ENCODE data around the gene KANSL1.
A peak's percentile ranks its signal among the peaks of the same experiment; 100 is the strongest.
"Not testable (repeated sequence)": the region's sequence is repeated elsewhere in the genome, so short reads cannot be mapped to it uniquely, and the experiment has no call there.

Gene KANSL1

DNA sequence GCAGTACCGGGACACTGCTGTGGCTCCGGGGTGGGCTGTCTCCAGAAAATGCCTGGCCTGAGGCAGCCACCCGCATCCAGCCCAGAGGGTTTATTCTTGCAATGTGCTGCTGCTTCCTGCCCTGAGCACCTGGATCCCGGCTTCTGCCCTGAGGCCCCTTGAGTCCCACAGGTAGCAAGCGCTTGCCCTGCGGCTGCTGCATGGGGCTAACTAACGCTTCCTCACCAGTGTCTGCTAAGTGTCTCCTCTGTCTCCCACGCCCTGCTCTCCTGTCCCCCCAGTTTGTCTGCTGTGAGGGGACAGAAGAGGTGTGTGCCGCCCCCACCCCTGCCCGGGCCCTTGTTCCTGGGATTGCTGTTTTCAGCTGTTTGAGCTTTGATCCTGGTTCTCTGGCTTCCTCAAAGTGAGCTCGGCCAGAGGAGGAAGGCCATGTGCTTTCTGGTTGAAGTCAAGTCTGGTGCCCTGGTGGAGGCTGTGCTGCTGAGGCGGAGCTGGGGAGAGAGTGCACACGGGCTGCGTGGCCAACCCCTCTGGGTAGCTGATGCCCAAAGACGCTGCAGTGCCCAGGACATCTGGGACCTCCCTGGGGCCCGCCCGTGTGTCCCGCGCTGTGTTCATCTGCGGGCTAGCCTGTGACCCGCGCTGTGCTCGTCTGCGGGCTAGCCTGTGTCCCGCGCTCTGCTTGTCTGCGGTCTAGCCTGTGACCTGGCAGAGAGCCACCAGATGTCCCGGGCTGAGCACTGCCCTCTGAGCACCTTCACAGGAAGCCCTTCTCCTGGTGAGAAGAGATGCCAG is 181.3 kb downstream of the KANSL1 start:
- no peak for DNase-seq

DNA sequence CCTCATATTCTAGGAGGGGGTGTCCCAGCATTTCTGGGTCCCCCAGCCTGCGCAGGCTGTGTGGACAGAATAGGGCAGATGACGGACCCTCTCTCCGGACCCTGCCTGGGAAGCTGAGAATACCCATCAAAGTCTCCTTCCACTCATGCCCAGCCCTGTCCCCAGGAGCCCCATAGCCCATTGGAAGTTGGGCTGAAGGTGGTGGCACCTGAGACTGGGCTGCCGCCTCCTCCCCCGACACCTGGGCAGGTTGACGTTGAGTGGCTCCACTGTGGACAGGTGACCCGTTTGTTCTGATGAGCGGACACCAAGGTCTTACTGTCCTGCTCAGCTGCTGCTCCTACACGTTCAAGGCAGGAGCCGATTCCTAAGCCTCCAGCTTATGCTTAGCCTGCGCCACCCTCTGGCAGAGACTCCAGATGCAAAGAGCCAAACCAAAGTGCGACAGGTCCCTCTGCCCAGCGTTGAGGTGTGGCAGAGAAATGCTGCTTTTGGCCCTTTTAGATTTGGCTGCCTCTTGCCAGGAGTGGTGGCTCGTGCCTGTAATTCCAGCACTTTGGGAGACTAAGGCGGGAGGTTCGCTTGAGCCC is 182.5 kb downstream of the KANSL1 start:
- DNase-seq, result no peak

DNA sequence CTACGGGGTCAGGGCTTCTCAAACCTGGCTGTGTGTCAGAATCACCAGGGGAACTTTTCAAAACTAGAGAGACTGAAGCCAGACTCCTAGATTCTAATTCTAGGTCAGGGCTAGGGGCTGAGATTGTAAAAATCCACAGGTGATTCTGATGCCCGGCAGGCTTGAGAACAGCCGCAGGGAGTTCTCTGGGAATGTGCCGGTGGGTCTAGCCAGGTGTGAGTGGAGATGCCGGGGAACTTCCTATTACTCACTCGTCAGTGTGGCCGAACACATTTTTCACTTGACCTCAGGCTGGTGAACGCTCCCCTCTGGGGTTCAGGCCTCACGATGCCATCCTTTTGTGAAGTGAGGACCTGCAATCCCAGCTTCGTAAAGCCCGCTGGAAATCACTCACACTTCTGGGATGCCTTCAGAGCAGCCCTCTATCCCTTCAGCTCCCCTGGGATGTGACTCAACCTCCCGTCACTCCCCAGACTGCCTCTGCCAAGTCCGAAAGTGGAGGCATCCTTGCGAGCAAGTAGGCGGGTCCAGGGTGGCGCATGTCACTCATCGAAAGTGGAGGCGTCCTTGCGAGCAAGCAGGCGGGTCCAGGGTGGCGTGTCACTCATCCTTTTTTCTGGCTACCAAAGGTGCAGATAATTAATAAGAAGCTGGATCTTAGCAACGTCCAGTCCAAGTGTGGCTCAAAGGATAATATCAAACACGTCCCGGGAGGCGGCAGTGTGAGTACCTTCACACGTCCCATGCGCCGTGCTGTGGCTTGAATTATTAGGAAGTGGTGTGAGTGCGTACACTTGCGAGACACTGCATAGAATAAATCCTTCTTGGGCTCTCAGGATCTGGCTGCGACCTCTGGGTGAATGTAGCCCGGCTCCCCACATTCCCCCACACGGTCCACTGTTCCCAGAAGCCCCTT is 183.3 kb downstream of the KANSL1 start:
- no peak for DNase-seq

DNA sequence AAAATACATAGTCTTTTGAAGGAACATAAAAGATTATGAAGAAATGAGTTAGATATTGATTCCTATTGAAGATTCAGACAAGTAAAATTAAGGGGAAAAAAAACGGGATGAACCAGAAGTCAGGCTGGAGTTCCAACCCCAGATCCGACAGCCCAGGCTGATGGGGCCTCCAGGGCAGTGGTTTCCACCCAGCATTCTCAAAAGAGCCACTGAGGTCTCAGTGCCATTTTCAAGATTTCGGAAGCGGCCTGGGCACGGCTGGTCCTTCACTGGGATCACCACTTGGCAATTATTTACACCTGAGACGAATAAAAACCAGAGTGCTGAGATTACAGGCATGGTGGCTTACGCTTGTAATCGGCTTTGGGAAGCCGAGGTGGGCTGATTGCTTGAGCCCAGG is 184.6 kb downstream of the KANSL1 start:
- no peak for DNase-seq

DNA sequence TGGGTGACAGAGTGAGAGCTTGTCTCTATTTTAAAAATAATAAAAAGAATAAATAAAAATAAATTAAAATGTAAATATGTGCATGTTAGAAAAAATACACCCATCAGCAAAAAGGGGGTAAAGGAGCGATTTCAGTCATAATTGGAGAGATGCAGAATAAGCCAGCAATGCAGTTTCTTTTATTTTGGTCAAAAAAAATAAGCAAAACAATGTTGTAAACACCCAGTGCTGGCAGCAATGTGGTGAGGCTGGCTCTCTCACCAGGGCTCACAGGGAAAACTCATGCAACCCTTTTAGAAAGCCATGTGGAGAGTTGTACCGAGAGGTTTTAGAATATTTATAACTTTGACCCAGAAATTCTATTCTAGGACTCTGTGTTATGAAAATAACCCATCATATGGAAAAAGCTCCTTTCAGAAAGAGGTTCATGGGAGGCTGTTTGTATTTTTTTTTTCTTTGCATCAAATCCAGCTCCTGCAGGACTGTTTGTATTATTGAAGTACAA is 185.7 kb downstream of the KANSL1 start:
- DNase-seq, result no peak

DNA sequence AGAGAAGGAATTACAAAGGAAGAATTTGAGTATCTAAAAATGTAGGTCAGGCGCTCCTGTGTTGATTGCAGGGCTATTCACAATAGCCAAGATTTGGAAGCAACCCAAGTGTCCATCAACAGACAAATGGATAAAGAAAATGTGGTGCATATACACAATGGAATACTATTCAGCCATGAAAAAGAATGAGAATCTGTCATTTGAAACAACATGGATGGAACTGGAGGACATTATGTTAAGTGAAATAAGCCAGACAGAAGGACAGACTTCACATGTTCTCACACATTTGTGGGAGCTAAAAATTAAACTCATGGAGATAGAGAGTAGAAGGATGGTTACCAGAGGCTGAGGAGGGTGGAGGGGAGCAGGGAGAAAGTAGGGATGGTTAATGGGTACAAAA is 187.1 kb downstream of the KANSL1 start:
- not testable (repeated sequence) for DNase-seq

DNA sequence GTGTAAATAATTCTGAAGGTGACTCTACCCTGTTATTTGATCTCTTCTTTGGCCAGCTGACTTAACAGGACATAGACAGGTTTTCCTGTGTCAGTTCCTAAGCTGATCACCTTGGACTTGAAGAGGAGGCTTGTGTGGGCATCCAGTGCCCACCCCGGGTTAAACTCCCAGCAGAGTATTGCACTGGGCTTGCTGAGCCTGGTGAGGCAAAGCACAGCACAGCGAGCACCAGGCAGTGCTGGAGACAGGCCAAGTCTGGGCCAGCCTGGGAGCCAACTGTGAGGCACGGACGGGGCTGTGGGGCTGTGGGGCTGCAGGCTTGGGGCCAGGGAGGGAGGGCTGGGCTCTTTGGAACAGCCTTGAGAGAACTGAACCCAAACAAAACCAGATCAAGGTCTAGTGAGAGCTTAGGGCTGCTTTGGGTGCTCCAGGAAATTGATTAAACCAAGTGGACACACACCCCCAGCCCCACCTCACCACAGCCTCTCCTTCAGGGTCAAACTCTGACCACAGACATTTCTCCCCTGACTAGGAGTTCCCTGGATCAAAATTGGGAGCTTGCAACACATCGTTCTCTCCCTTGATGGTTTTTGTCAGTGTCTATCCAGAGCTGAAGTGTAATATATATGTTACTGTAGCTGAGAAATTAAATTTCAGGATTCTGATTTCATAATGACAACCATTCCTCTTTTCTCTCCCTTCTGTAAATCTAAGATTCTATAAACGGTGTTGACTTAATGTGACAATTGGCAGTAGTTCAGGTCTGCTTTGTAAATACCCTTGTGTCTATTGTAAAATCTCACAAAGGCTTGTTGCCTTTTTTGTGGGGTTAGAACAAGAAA is 189.1 kb downstream of the KANSL1 start:
- DNase-seq, result no peak

DNA sequence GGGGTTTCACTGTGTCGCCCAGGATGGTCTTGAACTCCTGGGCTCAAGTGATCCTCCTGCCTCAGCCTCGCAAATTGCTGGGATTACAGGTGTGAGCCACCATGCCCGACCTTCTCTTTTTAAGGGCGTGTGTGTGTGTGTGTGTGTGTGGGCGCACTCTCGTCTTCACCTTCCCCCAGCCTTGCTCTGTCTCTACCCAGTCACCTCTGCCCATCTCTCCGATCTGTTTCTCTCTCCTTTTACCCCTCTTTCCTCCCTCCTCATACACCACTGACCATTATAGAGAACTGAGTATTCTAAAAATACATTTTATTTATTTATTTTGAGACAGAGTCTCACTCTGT is 190.3 kb downstream of the KANSL1 start:
- DNase-seq, result no peak

DNA sequence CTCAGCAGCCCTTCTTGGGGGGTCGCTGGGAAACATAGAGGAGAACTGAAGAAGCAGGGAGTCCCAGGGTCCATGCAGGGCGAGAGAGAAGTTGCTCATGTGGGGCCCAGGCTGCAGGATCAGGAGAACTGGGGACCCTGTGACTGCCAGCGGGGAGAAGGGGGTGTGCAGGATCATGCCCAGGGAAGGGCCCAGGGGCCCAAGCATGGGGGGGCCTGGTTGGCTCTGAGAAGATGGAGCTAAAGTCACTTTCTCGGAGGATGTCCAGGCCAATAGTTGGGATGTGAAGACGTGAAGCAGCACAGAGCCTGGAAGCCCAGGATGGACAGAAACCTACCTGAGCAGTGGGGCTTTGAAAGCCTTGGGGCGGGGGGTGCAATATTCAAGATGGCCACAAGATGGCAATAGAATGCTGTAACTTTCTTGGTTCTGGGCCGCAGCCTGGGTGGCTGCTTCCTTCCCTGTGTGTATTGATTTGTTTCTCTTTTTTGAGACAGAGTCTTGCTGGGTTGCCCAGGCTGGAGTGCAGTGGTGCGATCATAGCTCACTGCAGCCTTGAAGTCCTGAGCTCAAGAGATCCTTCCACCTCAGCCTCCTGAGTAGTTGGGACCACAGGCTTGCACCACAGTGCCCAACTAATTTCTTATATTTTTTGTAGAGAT is 190.8 kb downstream of the KANSL1 start:
- peak; percentile 74 to 82 for DNase-seq

DNA sequence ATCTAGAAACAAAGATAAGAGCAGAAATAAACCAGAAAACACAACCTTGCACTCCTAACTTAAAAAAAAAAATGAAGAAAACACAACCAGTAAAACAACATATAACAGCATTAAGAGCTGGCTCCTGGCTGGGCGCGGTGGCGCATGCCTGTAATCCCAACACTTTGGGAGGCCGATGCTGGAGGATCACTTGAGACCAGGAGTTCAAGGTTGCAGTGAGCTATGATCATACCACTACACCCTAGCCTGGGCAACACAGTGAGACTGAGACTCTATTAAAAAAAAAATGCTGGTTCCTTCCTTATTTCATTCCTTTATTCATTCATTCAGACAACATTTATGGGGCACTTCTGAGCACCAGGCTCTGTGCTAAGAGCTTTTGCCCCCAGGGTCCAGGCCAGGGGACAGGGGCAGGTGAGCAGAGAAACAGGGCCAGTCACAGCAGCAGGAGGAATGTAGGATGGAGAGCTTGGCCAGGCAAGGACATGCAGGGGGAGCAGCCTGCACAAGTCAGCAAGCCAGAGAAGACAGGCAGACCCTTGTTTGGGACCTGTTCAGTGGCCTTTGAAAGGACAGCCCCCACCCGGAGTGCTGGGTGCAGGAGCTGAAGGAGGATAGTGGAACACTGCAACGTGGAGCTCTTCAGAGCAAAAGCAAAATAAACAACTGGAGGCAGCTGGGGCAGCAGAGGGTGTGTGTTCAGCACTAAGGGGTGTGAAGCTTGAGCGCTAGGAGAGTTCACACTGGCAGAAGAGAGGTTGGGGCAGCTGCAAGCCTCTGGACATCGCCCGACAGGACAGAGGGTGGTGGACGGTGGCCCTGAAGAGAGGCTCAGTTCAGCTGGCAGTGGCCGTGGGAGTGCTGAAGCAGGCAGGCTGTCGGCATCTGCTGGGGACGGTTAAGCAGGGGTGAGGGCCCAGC is 191.6 kb downstream of the KANSL1 start:
- no peak for DNase-seq

DNA sequence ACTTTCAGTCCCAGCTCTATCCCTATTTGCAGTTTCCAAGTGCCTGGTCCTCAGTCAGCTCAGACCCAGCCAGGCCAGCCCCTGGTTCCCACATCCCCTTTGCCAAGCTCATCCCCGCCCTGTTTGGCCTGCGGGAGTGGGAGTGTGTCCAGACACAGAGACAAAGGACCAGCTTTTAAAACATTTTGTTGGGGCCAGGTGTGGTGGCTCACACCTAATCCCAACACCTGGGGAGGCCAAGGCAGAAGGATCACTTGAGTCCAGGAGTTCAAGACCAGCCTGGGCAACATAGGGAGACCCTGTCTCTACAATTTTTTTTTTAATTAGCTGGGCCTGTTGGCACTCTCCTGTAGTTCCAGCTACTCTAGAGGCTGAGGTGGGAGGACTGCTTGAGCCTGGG is 192.5 kb downstream of the KANSL1 start:
- no peak for DNase-seq

DNA sequence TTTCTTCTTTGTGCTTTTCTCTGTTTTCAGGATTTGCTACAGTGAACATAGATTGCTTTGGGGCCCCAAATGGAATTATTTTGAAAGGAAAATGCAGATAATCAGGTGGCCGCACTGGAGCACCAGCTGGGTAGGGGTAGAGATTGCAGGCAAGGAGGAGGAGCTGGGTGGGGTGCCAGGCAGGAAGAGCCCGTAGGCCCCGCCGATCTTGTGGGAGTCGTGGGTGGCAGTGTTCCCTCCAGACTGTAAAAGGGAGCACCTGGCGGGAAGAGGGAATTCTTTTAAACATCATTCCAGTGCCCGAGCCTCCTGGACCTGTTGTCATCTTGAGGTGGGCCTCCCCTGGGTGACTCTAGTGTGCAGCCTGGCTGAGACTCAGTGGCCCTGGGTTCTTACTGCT is 192.9 kb downstream of the KANSL1 start:
- DNase-seq, result no peak

DNA sequence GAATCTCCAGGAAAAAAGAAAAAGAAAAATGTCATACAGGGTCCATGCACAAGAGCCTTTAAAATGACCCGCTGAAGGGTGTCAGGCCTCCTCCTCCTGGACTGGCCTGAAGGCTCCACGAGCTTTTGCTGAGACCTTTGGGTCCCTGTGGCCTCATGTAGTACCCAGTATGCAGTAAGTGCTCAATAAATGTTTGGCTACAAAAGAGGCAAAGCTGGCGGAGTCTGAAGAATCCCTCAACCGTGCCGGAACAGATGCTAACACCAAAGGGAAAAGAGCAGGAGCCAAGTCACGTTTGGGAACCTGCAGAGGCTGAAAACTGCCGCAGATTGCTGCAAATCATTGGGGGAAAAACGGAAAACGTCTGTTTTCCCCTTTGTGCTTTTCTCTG is 193.3 kb downstream of the KANSL1 start:
- DNase-seq, result no peak

DNA sequence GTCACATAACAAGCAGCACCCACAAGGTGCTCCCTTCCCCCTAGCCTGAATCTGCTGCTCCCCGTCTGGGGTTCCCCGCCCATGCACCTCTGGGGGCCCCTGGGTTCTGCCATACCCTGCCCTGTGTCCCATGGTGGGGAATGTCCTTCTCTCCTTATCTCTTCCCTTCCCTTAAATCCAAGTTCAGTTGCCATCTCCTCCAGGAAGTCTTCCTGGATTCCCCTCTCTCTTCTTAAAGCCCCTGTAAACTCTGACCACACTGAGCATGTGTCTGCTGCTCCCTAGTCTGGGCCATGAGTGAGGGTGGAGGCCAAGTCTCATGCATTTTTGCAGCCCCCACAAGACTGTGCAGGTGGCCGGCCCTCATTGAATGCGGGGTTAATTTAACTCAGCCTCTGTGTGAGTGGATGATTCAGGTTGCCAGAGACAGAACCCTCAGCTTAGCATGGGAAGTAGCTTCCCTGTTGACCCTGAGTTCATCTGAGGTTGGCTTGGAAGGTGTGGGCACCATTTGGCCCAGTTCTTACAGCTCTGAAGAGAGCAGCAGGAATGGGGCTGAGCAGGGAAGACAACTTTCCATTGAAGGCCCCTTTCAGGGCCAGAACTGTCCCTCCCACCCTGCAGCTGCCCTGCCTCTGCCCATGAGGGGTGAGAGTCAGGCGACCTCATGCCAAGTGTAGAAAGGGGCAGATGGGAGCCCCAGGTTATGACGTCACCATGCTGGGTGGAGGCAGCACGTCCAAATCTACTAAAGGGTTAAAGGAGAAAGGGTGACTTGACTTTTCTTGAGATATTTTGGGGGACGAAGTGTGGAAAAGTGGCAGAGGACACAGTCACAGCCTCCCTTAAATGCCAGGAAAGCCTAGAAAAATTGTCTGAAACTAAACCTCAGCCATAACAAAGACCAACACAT is 194.0 kb downstream of the KANSL1 start, which contains the start of gene STH:
Gene STH, plus strand, starts transcription at position 264 of the 913 bp plus-strand sequence. Its CDS starts 30 bp downstream, at position 294.
- DNase-seq, result no peak

DNA sequence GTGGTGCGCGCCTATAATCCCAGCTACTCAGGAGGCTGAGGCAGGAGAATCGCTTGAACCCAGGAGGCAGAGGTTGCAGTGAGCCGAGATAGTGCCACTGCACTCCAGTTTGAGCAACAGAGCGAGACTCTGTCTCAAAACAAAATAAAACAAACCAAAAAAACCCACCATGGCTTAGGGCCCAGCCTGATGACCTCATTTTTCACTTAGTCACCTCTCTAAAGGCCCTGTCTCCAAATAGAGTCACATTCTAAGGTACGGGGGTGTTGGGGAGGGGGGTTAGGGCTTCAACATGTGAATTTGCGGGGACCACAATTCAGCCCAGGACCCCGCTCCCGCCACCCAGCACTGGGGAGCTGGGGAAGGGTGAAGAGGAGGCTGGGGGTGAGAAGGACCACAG is 195.6 kb downstream of the KANSL1 start:
- DNase-seq, result no peak

DNA sequence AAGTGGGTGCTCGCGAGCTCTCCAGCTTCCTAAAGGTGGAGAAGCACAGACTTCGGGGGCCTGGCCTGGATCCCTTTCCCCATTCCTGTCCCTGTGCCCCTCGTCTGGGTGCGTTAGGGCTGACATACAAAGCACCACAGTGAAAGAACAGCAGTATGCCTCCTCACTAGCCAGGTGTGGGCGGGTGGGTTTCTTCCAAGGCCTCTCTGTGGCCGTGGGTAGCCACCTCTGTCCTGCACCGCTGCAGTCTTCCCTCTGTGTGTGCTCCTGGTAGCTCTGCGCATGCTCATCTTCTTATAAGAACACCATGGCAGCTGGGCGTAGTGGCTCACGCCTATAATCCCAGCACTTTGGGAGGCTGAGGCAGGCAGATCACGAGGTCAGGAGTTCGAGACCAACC is 196.1 kb downstream of the KANSL1 start:
- no peak for DNase-seq

DNA sequence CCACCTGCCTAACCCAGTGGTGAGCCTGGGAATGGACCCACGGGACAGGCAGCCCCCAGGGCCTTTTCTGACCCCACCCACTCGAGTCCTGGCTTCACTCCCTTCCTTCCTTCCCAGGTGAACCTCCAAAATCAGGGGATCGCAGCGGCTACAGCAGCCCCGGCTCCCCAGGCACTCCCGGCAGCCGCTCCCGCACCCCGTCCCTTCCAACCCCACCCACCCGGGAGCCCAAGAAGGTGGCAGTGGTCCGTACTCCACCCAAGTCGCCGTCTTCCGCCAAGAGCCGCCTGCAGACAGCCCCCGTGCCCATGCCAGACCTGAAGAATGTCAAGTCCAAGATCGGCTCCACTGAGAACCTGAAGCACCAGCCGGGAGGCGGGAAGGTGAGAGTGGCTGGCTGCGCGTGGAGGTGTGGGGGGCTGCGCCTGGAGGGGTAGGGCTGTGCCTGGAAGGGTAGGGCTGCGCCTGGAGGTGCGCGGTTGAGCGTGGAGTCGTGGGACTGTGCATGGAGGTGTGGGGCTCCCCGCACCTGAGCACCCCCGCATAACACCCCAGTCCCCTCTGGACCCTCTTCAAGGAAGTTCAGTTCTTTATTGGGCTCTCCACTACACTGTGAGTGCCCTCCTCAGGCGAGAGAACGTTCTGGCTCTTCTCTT is 196.8 kb downstream of the KANSL1 start:
- no peak for DNase-seq

DNA sequence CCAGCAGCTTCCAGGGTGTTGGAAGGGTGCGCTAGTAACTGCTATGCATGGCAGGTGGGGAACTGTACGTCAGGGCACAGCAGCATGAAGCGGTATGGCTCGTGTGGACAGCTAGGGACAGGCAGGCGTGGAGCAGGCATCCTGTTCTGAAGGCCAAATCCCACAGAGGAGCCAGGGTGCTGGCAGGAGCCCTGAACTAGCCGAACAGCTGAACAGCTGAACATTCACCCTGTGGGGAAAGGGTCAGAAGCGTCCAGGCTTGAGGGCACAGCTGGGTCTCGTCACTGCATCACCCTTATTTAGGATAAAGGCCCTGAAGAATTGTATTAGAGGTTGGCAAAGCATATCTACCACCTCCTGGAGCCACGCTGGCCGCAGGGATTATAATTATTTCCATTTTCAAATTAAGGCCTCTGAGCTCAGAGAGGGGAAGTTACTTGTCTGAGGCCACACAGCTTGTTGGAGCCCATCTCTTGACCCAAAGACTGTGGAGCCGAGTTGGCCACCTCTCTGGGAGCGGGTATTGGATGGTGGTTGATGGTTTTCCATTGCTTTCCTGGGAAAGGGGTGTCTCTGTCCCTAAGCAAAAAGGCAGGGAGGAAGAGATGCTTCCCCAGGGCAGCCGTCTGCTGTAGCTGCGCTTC is 197.5 kb downstream of the KANSL1 start:
- no peak for DNase-seq

DNA sequence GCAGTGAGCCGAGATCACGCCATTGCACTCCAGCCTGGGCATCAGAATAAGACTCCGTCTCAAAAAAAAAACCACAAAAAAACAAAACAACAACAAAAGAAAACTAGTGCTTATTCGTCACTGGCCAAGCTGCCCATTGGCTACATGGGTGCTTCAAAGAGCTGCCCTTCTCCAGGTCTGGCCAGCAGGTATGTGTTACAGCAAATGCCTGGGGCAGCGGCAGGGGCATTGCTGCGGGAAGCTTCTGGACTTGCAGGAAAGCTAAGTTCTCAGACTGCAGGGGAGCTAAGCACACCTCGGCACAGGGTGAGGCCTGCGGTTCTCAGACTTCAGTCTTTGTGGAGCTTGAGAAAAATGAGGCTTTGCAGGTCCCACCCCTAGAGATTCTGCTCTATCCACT is 198.2 kb downstream of the KANSL1 start:
- DNase-seq, result no peak

Measured in activated CD4-positive, alpha-beta T cell treated with anti-CD3 and anti-CD28 coated beads, Interleukin-2, amount 50 U/mL, for 48 hours (primary cell).